Measurements from ENCODE around the gene CCDC187.
A peak's percentile ranks its signal among the peaks of the same experiment; 100 is the strongest.

CCDC187 gene

DNA sequence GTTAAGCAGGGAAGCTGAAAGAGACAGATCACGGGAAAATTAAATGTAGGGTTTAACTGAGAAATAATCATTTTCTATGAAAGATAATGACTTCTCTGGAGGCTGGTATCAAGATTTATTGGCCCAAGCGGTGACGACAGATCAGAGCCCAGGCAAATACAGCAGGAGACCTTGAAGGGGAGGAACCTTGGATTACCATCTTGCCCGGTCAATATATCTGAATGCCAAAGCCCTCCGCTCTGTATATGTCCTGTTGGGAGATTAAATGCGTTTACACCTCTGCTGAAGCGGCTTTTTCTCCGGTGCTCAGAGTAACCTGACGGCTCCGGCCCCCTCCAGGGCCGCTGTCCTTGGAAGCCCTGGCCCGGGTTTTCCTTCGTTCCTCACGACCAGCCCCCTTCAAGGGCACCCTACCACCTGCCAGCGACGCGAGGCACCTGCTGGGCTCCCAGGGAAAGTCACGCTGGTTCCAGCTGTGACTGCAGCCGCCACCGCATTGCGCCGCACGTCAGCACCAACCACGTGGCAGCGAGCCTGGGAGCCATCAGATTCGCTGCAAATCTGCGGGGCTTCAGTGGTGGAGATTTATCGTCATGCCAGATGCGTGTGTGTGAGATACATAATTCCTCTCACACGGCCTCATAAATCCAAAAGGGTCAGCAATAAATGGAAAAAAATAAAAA lies 53.9 kb downstream of the CCDC187 start:
- H3K27me3 ChIP-seq (ENCODE audit: low read depth) = no peaks in the 10 kb centered on the region
- no peak for DNase-seq (ENCODE audit: low spot score in 2 of 2)
- no peaks in the 10 kb centered on the region for H3K36me3 ChIP-seq (replicated peaks)
- no peak overlapping the region for H3K4me3 ChIP-seq
- in situ Hi-C loops (cut with MboI; ENCODE audit: low sequenced_read_pairs) = no loop called here
- H3K4me1 ChIP-seq = peaks cover 3% of the 10 kb centered on the region
- H3K9me3 ChIP-seq = no peaks in the 10 kb centered on the region; the same call in 1 of the 2 replicates

DNA sequence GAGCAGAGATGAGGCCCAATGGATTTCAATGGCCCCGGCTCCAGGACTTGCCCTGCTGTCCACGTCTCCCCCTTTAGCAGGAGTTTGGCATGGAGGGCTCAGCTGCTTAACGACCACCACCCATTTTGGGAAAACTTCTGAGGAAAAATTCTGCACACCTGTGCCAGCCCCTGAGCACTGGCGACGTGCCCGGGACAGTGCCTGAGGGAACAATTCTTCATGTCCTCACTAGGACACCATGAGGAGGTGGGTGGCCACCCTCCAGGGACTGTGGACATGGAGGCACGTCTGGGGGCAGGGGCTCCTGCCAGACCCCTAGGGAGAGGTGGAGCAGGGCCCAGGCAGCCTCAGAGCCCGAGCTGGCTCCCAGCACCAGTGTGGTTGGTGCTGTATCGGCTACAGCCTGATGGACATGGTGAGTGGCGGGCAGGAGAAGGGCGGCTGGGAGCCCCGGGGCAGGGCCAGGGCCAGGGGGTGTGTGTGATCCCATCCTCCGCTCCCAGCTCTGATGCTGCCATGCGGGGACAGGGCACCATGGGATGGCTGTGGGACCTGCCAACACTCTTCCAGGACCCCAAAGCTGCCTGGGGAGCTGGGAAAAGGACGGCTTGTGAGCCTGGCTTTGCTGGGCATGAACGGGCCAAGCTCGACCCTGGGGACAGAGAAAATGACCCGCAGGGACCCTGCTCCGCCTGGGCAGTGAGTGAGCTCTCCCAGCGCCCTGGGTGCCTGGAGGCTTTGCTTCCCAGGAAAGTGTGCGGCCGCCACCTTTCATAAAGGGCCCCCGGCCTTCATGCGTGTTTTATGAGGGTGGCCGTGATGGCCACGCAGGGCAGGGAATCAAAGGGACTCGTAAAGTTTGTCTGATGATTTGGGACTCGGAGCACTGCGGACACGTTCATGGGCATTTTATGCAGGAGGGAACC lies 54.7 kb downstream of the CCDC187 start:
- no peaks in the 10 kb centered on the region; the same call in 1 of the 2 replicates for H3K9me3 ChIP-seq
- in situ Hi-C loops (cut with MboI; ENCODE audit: low sequenced_read_pairs) = no loop called here
- H3K36me3 ChIP-seq (replicated peaks) = no peaks in the 10 kb centered on the region
- no peak for DNase-seq (ENCODE audit: low spot score in 2 of 2)
- H3K4me3 ChIP-seq = no peak overlapping the region
- H3K4me1 ChIP-seq = peaks cover 5% of the 10 kb centered on the region
- H3K27me3 ChIP-seq (ENCODE audit: low read depth) = no peaks in the 10 kb centered on the region

DNA sequence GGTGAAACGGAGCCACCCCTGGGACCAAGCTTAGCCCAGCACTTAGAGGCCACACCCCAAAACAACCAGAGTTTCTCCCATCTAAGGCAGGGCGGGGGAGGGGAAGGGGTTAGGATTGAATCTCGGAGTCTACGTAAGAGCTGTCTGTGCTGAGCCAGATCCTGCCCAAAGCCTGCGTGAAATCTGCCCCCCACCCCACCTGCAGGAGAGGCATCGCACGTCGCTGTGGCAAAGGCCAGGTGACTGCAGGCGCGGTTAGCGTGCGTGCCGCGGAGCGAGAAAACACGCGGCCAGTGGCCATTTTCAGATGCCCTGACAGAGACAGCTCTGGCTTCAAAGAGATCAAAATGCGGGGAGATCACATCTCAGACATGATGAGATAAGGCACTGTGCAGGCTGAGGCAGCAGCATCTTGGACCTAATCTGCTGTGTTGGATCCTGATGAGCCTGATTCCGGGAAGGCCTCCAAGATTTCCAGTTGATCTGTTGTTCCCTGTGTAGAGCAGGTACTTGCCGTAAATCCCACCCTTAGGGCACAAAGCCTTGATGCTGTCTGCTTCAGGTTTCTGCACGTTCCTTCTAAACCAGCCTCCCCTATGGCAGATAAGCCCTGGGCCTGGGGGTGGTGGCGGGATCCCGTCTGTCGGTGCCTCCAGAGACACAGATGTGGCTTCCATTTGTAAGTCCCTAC lies 55.8 kb downstream of the CCDC187 start:
- no peak for DNase-seq (ENCODE audit: low spot score in 2 of 2)
- Histone ChIP-seq H3K4me1 (peaks cover 17% of the 10 kb centered on the region), H3K36me3 (replicated peaks) (0 out of 2 replicates have a peak, but pooled peaks cover 4% of the 10 kb centered on the region), H3K9me3 (no peaks in the 10 kb centered on the region; the same call in 1 of the 2 replicates), H3K4me3 (no peak overlapping the region), H3K27me3 (ENCODE audit: low read depth) (no peaks in the 10 kb centered on the region)
- in situ Hi-C loops (cut with MboI; ENCODE audit: low sequenced_read_pairs) = no loop called here

DNA sequence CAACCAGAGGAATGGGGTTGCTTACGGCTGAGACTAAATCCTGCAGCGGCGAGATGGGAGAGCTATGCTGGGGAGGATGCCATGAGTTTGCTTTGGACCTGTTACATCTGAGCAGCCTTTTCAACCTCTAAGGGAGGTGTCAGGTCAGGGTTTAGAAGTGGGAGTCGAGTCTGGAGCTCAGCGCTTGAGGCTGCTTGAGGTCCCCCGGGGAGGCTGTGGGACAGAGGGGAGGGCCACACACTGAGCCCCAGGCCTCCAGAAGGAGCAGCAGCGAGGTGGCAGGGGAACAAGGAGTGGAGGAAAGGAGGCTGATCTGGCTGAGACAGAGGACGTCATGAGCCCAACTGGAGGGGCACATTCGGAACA lies 56.4 kb downstream of the CCDC187 start:
- Histone ChIP-seq H3K27me3 (ENCODE audit: low read depth) (no peaks in the 10 kb centered on the region), H3K4me3 (no peak overlapping the region), H3K36me3 (replicated peaks) (0 out of 2 replicates have a peak, but pooled peaks cover 4% of the 10 kb centered on the region), H3K9me3 (no peaks in the 10 kb centered on the region; the same call in 1 of the 2 replicates), H3K4me1 (peaks cover 21% of the 10 kb centered on the region)
- in situ Hi-C loops (cut with MboI; ENCODE audit: low sequenced_read_pairs) = no loop called here
- no peak for DNase-seq (ENCODE audit: low spot score in 2 of 2)

DNA sequence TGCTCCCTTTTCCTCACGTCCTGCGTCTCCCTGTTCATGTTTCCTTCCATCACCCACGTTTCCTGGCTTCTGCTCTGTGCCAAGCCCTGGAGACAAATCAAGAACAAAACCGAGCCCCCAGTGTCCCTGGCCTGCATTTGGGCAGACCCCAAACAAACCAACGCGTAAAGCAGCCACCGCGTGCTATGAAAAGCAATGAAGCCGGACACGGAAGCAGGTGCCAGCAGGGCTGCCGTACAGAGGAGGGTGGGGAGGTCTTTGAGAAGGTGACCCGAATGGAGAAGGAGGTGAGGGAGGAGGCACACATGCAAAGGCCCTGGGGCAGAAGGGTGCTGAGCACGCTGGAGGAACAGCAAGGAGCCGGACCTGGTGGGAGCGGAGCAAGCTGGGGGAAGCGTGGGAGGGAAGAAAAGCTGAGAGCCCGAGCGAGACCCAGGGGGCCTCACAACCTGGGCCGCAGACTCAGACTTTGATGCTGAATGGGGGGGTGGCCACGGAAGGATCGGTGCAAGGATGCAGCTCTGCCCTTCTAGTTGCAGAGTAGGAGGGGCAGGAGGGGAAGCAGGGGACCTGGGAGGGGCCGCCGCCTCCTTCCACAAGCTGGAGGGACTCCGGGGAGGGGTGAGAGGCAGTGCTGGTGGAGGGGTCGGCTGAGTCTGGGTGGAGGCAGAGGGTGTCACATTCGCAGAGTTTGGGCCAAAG lies 56.9 kb downstream of the CCDC187 start:
- in situ Hi-C loops (cut with MboI; ENCODE audit: low sequenced_read_pairs) = no loop called here
- H3K27me3 ChIP-seq (ENCODE audit: low read depth) = no peaks in the 10 kb centered on the region

DNA sequence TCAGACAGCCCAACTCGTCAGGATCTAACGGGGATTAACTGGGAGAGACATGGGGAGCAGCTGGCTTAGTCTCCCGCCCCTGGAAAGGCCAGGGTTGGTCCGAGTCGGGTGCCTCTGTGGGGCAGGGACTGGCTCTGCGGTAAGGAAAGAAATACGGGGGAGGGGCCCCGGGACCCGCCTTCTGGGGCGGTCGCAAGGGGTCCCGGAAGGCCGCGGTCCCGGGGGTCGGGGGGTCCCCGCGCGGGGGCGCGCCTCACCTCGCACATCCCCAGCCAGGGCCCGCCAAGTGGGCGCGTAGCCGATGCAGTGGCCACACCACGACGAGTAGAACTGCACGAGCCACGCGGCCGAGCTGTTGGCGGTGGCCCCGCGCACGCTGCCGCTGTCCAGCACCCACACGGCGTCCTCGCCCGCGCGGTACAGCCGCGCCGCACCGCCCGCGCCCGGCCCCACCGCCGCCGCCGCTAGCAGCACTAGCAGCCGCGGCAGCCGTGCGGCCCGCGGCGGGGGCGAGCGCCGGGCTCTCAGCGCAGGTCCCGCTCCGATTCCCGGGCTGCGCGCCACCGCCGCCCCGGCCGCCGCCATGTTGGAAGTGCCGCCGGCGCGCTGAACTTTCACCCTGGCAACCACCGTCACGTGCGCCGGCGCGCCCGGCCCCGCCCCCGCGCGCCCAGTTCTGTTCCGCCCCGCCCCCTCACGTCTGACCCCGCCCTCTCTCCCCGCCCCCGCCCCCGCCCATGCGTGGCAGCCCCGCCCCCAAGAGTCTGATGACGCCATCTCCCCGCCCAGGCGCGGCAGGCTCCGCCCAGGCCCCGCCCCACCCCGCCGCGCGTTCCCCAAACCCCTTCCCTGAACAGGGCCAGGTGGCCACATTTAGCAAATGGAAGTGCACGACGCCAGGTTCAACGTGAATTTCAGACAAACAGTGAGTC lies 58.4 kb downstream of the CCDC187 start, which contains the start of gene QSOX2:
TSS of gene QSOX2 (minus strand) at position 594 of the 932 bp plus-strand sequence. CDS start at position 585, 9 bp downstream.
- peaks cover 21% of the 10 kb centered on the region for H3K4me1 ChIP-seq
- H3K4me3 ChIP-seq = peak within 1 kb of the TSS; percentile 68
- H3K9me3 ChIP-seq = no peaks in the 10 kb centered on the region; the same call in 1 of the 2 replicates
- in situ Hi-C loops (cut with MboI; ENCODE audit: low sequenced_read_pairs) = no loop called here
- H3K36me3 ChIP-seq (replicated peaks) = peaks cover 12% of the 10 kb centered on the region; the same call in 1 of the 2 replicates
- no peaks in the 10 kb centered on the region for H3K27me3 ChIP-seq (ENCODE audit: low read depth)
- DNase-seq (ENCODE audit: low spot score in 2 of 2) = peak; percentile 61 to 86

More for the DNA sequence above, 56.9 kb downstream of the CCDC187 start:
- DNase-seq (ENCODE audit: low spot score in 2 of 2) = no peak
- Histone ChIP-seq H3K4me3 (no peak overlapping the region), H3K36me3 (replicated peaks) (peaks cover 9% of the 10 kb centered on the region; the same call in 1 of the 2 replicates), H3K9me3 (no peaks in the 10 kb centered on the region; the same call in 1 of the 2 replicates), H3K4me1 (peaks cover 21% of the 10 kb centered on the region)

DNA sequence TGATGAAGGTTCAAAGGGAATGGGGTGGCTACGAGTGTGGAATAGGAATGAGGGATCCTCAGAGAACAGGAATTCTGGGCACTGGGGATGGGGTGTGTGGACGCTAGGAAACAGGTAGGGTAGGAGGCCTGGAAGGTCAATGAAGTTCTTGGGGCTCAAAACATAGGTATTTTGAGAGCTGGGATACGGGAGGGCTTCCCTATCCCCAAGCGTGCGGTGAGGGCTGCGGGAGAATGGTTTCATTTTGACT lies 59.0 kb downstream of the CCDC187 start:
- peak overlapping the region; percentile 68 for H3K4me3 ChIP-seq
- H3K36me3 ChIP-seq (replicated peaks) = peaks cover 12% of the 10 kb centered on the region; the same call in 1 of the 2 replicates
- no peaks in the 10 kb centered on the region; the same call in 1 of the 2 replicates for H3K9me3 ChIP-seq
- H3K27me3 ChIP-seq (ENCODE audit: low read depth) = no peaks in the 10 kb centered on the region
- in situ Hi-C loops (cut with MboI; ENCODE audit: low sequenced_read_pairs) = no loop called here
- peaks cover 24% of the 10 kb centered on the region for H3K4me1 ChIP-seq
- no peak for DNase-seq (ENCODE audit: low spot score in 2 of 2)

DNA sequence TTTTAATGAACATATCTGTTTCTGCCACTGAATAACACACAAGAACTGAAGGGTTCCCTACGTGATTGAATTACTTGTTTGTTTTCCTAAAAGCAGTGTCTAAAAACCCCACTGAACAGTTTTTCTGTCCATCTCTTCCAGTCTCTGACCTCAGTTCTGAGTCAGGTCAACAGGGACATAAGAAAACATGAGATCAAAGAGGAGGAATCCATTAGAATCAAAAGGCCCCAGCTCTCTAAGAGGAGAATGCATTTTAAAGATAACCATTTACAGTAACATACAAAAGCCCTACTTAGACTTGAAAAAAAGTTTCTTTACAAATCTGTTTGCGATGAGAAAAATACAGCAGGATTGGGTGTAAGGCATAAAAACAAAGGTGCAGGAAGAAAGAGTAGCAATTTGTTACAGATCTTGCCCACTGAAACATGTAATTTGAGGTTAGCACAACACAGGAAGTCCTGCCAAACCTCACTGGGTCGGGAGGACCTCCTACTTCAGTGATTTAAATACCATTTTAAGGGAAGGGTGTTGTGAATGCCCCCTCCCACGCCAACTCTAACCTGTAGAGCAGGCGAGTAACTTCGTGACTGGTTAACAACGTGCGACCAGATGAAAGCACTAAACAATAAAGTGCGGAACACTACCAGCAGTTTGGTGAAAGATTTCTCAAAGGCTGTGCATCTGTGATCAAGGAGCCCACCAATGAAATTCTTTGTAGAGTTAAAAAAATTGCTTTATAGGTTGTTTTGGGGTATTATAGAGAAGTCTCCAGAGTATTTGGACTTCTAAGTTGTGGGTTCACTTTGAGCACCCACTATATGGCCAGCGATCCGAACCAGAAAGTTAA lies 59.5 kb downstream of the CCDC187 start:
- Histone ChIP-seq H3K4me3 (peak overlapping the region; percentile 68), H3K27me3 (ENCODE audit: low read depth) (no peaks in the 10 kb centered on the region), H3K9me3 (no peaks in the 10 kb centered on the region; the same call in 1 of the 2 replicates), H3K4me1 (peaks cover 26% of the 10 kb centered on the region), H3K36me3 (replicated peaks) (peaks cover 12% of the 10 kb centered on the region; the same call in 1 of the 2 replicates)
- DNase-seq (ENCODE audit: low spot score in 2 of 2) = peak; percentile 16 to 42
- in situ Hi-C loops (cut with MboI; ENCODE audit: low sequenced_read_pairs) = no loop called here

DNA sequence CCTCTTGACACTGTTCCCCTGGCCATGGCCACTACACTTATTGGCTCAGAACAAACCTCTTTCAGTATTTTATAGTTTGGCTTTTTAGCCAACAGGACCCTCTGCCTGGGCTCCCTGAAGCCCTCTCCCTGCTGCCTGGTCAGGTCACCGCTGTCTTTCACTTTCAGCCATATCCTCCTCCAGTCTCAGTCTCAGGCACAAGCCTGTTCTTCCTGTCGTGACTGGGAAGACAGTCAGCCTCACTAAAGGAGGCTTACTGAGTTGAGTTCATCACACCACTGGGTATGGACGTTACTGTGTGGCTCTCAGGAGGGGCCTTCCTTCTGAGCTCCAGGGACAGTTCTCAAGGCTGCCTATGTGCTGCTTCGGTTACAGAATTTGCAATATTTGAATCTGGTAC lies 60.3 kb downstream of the CCDC187 start:
- no peak for DNase-seq (ENCODE audit: low spot score in 2 of 2)
- peak overlapping the region; percentile 68 for H3K4me3 ChIP-seq
- peaks cover 12% of the 10 kb centered on the region; the same call in 1 of the 2 replicates for H3K36me3 ChIP-seq (replicated peaks)
- H3K27me3 ChIP-seq (ENCODE audit: low read depth) = no peaks in the 10 kb centered on the region
- H3K9me3 ChIP-seq = no peaks in the 10 kb centered on the region; the same call in 1 of the 2 replicates
- H3K4me1 ChIP-seq = peaks cover 26% of the 10 kb centered on the region
- in situ Hi-C loops (cut with MboI; ENCODE audit: low sequenced_read_pairs) = no loop called here

DNA sequence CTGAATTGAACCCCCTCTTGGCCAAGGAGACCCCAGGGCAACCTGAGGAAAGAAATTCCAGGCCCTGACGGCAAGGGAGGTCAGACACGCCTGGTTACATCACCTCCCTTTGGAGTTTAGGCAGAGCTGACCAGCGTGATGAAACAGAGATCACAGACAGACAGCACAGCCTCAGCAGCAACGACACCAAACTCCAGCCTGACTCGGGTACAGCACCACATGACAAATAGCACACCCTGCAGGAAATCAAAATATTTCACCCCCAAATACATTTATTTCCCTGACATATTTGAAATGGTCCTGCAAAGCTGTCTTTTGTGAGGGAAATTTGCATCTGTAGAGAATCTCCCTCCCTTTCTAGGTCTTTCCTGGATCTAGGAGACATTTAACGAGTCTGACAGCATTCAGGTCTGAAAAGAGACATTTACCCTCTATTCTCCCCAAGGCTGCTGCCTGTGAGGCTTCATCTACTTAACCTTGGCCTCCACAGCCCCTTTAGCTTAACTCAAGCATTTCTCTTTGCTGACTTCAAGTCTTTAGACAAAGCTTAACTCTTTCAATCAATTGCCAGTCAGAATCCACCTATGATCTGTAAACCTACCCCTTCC lies 60.9 kb downstream of the CCDC187 start:
- H3K9me3 ChIP-seq = no peaks in the 10 kb centered on the region; the same call in 1 of the 2 replicates
- in situ Hi-C loops (cut with MboI; ENCODE audit: low sequenced_read_pairs) = no loop called here
- H3K36me3 ChIP-seq (replicated peaks) = peaks cover 12% of the 10 kb centered on the region; the same call in 1 of the 2 replicates
- H3K4me1 ChIP-seq = peaks cover 26% of the 10 kb centered on the region
- H3K27me3 ChIP-seq (ENCODE audit: low read depth) = no peaks in the 10 kb centered on the region
- no peak overlapping the region; the same call in 1 of the 2 replicates for H3K4me3 ChIP-seq
- peak; percentile 58 to 82 for DNase-seq (ENCODE audit: low spot score in 2 of 2)

DNA sequence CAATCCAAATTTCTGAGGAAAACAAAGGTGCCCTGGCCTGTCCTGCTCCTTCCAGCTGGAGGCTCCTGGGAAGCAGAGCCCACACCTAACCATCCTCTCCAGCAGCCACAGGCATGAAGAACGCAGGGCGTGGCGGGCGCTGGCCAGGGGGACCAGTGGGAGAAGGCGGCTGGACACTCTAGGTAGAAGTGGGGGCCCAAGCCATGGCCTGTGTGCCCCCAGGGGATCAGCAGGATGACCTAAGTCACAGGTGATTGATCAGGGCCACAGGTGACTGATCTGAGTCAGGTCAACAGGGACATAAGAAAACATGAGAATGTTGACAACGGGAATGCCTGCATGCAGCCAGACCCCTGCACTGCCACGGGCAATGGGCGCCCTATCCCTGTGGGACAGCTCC lies 61.6 kb downstream of the CCDC187 start:
- no peak overlapping the region for H3K4me3 ChIP-seq
- H3K36me3 ChIP-seq (replicated peaks) = peaks cover 12% of the 10 kb centered on the region; the same call in 1 of the 2 replicates
- H3K27me3 ChIP-seq (ENCODE audit: low read depth) = no peaks in the 10 kb centered on the region
- no peaks in the 10 kb centered on the region; the same call in 1 of the 2 replicates for H3K9me3 ChIP-seq
- in situ Hi-C loops (cut with MboI; ENCODE audit: low sequenced_read_pairs) = no loop called here
- no peak for DNase-seq (ENCODE audit: low spot score in 2 of 2)
- H3K4me1 ChIP-seq = peaks cover 26% of the 10 kb centered on the region
